Measurements from ENCODE around the gene TCEANC2. TPM values are rescaled to one million over a fixed set of nuclear protein-coding genes. Genes with fewer than 3 reads are reported as not detected.

Gene TCEANC2
- total and polyA plus RNA-seq, 8 donors = 1.1 to 3.8 (median 1.8) TPM

- Histone ChIP-seq H3K4me1 (peaks cover 0 to 8% (median 7%) of the 10 kb centered on the region in 3 donors), H3K27ac (peak overlapping the region; percentile 6 to 60 (median 40)), H3K36me3 (no peaks in the 10 kb centered on the region), H3K27me3 (no peaks in the 10 kb centered on the region), H3K4me3 (no peak overlapping the region), H3K9me3 (no peaks in the 10 kb centered on the region)
- FAIRE-seq (no peak), DNase-seq (peak in 4 of 6 donors; percentile 61 to 74 (median 64)), ATAC-seq (peak; percentile 88 to 94 (median 90))
- intact Hi-C loops (cut with DNase I) = no loop called here
- no peak for TF ChIP-seq CTCF (IDR thresholded peaks at IDR 0.05)
- WGBS, 2 donors = 46 to 47% methylated on average over 19 of the region's 19 CpGs
Observed at GRCh38 chr1:54153535-54154439, 100.4 kb downstream of the TCEANC2 start.

Small RNA genes lying within 50 kb of the gene (microRNA-seq; reads per million reads assigned to microRNA genes)
- gene MIR4781 = 0.39 to 4.4 reads per million in 2 donors

Other genes starting within 250 kb of the TCEANC2 start
- gene NDC1, start 215.3 kb upstream of the TCEANC2 start, total RNA-seq = 1 to 10 TPM; 1.6 to 7.4 (median 4.7) TPM
- gene NDC1, start 215.3 kb upstream of the TCEANC2 start, polyA plus RNA-seq = 1 to 10 TPM; 1.8 to 3.5 TPM
- 10 to 100 TPM in 4 of 6 donors, 1 to 10 TPM in 2; 5.6 to 17.7 (median 10.9) TPM for gene YIPF1, start 163.8 kb upstream of the TCEANC2 start, total RNA-seq
- gene YIPF1, start 163.8 kb upstream of the TCEANC2 start, polyA plus RNA-seq = 10 to 100 TPM; 10.5 to 16.6 TPM
- not detected for gene DIO1, start 159.4 kb upstream of the TCEANC2 start, total RNA-seq
- gene DIO1, start 159.4 kb upstream of the TCEANC2 start, polyA plus RNA-seq = under 1 TPM in 1 of 2 donors, not detected in 1; 0.09 TPM
- gene IFT25, start 107.9 kb upstream of the TCEANC2 start, total RNA-seq = 10 to 100 TPM in 1 of 6 donors, 1 to 10 TPM in 5; 5.9 to 12.0 (median 8.7) TPM
- 10 to 100 TPM in 1 of 2 donors, 1 to 10 TPM in 1; 9.2 to 21.5 TPM for gene IFT25, start 107.9 kb upstream of the TCEANC2 start, polyA plus RNA-seq
- gene LRRC42, start 107.3 kb upstream of the TCEANC2 start, total RNA-seq = 10 to 100 TPM in 1 of 6 donors, 1 to 10 TPM in 5; 5.7 to 12.4 (median 6.7) TPM
- 10 to 100 TPM in 1 of 2 donors, 1 to 10 TPM in 1; 5.2 to 20.5 TPM for gene LRRC42, start 107.3 kb upstream of the TCEANC2 start, polyA plus RNA-seq
- gene LDLRAD1, start 35.4 kb upstream of the TCEANC2 start, total RNA-seq = under 1 TPM in 4 of 6 donors, not detected in 2; 0.08 to 0.29 (median 0.17) TPM
- gene LDLRAD1, start 35.4 kb upstream of the TCEANC2 start, polyA plus RNA-seq = under 1 TPM in 1 of 2 donors, not detected in 1; 0.21 TPM
- gene TMEM59, start 404 bp upstream of the TCEANC2 start, total RNA-seq = 100 to 1,000 TPM; 175 to 316 (median 232) TPM
- gene TMEM59, start 404 bp upstream of the TCEANC2 start, polyA plus RNA-seq = 100 to 1,000 TPM in 1 of 2 donors, 10 to 100 TPM in 1; 59.9 to 287 TPM
- under 1 TPM in 1 of 6 donors, not detected in 5; 0.08 TPM for gene CDCP2, start 99.4 kb downstream of the TCEANC2 start, total RNA-seq
- not detected for gene CDCP2, start 99.4 kb downstream of the TCEANC2 start, polyA plus RNA-seq
- 1 to 10 TPM; 3.9 to 9.1 (median 4.9) TPM for gene CYB5RL, start 146.4 kb downstream of the TCEANC2 start, total RNA-seq
- gene CYB5RL, start 146.4 kb downstream of the TCEANC2 start, polyA plus RNA-seq = 1 to 10 TPM; 3.2 to 3.7 TPM
- gene MRPL37, start 146.6 kb downstream of the TCEANC2 start, total RNA-seq = 10 to 100 TPM; 31.4 to 49.2 (median 41.3) TPM
- 10 to 100 TPM; 17.5 to 28.9 TPM for gene MRPL37, start 146.6 kb downstream of the TCEANC2 start, polyA plus RNA-seq